ENCODE results near the gene INPP5A.
"Not testable (repeated sequence)": the region's sequence is repeated elsewhere in the genome, so short reads cannot be mapped to it uniquely, and the experiment has no call there.

GRCh38 chr10:132553568-132553967 lies 16.0 kb downstream of the INPP5A start:
- TF ChIP-seq CTCF (IDR thresholded peaks at IDR 0.05); EZH2 (IDR thresholded peaks at IDR 0.05; ENCODE audit: borderline replicate concordance, insufficient read depth, low read depth, low read length, poor library complexity, severe bottlenecking): not testable (repeated sequence)
